Suppressor macrophage treated with lipopolysaccharide for 4 hours (primary cell): ENCODE measurements around the gene ANKS1B.
"Not testable (repeated sequence)": the region's sequence is repeated elsewhere in the genome, so short reads cannot be mapped to it uniquely, and the experiment has no call there.

ENCODE experiments used
- DNase-seq: peaks from one replicate; pipeline ENCODE4 v3.0.0-alpha.2; 2020

ANKS1B gene

DNA sequence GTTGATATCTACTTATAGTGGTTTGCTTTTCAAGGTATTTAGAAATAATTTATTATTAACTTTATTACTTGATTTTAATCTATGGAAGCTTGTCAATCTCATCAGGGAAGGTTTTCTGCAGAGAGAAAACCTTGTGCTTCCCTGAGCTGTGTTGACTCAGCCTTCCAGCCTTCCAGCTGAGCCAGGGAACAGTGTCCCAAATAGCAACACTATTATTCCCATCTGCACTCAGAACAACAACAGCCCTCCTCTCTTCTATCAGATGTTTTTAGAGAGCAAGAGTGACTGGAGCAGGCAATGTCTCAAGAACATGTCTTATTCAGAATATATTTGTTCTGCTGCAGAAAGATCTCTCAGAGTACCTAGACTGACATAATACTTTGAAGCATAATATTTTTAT lies 727.1 kb downstream of the ANKS1B start:
- no peak for DNase-seq

DNA sequence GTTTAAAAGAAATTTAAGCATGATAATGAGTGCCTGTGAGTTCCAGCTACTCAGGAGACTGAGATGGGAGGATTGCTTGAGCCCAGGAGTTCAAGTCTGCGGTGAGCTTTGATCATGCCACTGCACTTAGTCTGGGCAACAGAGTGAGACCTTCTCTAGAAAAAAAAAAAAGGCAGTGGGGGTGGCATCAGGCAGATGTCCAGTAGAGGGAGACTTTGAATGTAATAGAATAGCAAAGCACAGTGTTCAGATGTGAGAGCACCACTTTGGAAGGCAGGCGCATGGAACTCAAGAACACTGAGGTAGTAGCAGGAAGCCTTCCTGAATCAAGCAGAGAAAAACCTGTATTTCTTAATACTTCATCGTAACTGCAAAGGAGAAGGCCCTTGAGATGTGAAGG lies 731.7 kb downstream of the ANKS1B start:
- no peak for DNase-seq

DNA sequence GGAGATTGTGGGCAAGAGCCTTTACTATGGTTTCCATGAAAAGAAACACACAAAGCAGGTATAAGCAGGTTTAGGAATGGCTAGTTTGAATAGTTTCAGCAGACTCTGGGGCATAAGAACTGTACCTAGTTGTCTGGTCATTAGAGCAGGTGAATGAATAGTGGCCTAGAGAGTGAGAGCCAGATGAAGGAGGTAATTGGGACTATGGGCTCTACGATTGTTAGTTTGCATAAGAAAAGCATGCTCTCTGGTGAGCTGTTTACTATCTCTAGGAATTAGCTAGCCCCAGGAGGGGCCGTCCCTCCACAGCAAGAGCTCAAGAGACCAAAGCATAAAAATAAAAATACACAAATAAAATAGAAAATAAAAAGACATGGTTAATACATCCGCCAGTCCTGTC lies 734.6 kb downstream of the ANKS1B start:
- DNase-seq, result no peak

DNA sequence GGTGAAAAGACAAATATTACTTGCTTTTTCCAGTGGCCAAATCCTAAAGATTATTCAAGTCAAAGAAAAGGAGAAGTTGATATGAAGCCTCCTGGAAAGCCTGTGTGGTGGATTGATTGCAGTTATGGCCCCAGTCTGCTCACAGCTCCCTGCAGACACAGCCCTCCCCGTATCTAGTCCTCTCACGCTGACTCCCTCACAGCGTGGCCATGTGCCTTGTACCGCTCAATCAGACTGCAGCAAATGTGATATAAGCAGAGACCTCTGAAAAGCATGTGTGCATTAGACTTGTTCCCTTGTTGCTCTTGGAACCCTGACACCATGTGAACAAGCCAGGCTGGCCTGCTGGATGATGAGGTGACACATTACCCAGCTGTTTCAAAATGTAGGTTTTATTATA lies 735.2 kb downstream of the ANKS1B start:
- DNase-seq, result no peak

DNA sequence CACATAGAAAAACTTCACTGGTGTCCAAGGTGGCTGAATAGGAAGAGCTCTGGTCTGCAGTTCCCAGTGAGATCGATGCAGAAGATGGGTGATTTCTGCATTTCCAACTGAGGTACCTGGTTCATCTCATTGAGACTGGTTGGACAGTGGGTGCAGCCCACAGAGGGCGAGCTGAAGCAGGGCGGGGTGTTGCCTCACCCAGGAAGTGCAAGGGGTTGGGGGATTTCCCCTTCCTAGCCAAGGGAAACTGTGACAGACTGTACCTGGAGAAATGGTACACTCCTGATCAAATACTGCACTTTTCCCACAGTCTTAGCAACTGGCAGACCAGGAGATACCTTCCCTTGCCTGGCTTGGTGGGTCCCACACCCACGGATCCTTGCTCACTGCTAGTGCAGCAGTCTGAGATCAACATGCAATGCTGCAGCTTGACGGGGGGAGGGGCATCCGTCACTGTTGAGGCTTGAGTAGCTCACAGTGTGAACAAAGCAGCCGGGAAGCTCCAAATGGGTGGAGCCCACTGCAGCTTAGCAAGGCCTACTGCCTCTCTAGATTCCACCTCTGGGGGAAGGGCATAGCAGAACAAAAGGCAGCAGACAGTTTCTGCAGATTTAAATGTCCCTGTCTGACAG lies 746.7 kb downstream of the ANKS1B start:
- DNase-seq, result not testable (repeated sequence)

DNA sequence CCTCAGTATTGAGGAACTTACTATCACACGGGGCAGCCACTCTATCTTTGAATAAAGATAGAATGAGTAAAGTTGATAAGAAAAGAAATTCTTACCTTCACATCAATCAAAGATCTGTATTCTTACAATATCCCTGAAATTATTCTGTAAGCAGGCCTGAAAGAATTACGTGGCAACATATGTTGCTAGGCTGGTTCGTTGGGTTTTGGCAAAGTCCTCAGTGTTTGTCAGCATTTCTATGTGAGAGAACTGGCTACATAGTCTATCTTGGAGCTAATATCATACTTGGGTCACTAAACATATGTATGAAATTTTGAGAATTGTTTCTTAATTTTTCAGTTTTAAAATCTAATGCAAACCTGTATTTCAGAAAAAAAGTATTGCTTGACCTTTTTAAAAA lies 749.4 kb downstream of the ANKS1B start:
- no peak for DNase-seq

DNA sequence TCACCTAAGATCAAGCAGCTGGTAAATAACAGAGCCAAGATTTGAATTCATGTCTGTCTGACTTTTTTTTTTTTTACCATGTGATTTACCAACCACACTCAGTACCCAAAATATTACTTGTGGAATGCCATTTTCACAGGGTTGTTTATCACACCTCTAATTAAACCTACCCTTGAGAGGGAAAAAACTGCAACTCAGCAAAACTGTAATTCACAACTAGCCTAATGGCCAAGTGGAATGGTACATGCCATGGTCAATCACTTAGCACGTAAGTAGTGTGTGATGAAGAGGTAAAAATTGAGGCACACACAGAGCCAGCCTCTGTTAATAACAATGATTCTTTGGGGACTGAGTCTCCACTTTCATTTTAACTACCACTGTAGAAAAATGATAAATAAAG lies 750.0 kb downstream of the ANKS1B start:
- DNase-seq, result no peak

DNA sequence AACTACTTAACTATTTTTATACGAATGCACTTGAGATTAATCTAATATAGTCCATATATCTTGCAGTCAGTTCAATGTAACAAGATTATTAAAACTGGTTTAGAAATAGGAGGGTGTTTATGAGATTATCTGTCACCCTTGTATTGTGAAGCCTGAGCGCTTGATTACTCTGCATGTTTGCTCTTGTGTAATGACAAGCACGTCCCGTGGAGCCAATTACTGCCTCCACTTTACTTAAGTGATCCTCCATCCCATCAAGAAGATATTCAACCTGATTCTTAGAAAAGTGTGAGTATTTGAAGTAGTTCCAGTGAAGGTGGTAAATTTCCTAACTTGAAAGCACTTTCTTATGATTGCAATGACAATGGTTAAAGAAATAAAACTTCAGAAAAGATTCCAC lies 752.4 kb downstream of the ANKS1B start:
- no peak for DNase-seq

DNA sequence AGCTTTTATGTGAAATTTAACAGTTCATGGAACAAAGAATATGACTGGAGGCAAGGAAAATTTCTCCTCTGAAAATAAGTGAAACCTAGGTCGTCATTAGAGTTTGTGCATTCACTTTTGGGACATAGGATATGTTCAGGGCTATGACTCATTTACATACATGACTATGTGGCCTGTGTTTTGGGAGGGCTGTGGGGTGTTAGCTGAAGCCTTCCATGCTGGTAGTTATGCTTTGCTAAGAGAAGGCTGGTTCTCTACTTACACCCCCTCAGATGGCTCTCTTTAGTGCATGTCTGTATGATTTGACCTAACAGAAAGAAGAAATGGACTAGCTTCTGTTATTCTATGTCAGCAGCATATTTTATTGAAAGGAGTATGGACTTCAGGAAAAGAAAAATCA lies 753.7 kb downstream of the ANKS1B start:
- no peak for DNase-seq

DNA sequence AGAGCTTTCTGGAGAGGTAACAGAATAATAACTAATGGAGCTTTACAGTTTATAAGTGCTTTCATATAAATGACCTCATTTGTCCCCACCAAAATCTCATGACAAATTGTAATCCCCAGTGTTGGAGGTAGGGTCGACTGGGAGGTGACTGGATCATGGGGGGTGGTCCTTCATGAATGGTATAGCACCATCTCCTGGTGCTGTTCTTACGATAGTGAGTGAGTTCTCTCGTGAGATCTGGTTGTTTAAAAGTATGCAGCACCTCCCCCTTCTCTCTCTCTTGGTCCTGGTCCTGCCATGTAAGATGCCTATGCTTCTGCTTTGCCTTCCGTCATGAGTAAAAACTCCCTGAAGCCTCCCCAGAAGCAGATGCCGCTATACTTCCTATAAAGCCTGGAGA lies 760.5 kb downstream of the ANKS1B start:
- no peak for DNase-seq

DNA sequence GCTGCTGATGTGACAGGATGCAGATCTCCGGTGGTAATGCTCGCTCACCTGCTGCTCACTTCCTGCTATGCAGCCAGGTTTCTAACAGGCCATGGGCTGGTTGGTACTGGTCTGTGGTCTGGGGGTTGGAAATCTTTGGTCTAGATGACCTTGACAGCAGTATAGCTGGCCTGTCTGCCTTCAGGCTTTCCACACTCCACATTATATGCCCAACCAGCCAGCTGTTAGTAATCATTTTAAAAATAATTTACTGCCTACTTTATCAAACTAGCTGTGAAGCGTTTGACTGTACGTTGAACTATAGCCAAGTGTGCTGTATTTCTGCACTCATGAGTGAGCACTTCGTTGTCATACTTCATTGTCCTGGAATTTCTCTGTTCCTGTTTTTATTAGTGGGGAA lies 761.2 kb downstream of the ANKS1B start:
- no peak for DNase-seq

DNA sequence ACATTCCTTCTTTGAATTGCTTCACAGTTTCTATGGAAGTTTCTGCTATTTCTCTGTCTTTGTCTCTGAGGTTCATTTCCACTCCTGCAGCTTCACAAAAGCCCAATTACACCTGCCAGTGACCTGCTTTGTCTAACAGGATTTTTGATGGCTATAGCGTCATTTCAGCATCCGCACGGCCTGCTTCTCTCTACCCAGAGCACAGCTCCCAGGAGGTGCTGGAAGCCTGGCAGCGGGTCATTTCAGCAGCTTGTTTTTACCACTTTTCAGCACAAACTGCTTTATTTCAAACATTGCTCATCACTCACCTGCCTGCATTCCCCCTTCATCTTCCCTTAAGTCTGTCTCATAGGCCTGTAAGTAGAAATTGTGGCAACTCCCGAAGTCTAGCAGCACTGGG lies 771.7 kb downstream of the ANKS1B start:
- no peak for DNase-seq

DNA sequence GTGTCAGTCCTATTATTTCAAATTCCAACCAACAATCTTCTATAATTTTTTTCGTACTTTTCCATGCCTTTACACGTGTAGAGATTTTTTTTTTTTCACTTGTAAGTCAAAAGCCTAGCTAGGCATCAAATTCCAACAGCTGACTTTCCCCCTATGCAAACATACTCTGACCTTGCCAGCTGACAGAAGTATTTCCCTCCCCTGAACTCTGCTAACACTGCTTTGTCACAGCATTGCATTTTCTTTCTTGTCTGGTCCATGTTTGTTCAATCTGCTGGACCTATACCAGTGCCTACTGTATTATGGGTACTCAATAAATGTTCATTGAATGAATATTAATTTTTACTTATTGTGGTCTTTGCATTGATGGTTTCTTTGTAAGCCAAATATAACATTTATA lies 772.5 kb downstream of the ANKS1B start:
- DNase-seq, result no peak

DNA sequence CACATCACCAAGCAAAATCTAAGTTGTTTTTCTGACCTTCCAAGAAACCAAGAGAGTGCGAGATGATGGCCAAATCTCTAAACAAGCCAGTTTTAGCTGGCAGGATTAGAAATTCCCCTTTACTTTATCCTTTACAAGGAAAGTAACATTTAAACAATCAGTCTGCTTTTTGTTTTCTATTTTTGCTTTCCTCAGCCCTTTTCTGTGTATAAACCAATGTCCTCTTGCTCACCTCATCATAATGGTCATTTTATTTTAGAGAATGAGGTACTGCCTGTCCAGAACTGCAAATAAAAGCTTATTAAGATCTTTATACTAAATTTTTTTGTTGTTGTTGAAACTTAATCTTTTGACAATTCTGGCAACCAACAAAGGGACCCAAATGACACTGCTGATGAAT lies 779.6 kb downstream of the ANKS1B start:
- DNase-seq, result no peak

DNA sequence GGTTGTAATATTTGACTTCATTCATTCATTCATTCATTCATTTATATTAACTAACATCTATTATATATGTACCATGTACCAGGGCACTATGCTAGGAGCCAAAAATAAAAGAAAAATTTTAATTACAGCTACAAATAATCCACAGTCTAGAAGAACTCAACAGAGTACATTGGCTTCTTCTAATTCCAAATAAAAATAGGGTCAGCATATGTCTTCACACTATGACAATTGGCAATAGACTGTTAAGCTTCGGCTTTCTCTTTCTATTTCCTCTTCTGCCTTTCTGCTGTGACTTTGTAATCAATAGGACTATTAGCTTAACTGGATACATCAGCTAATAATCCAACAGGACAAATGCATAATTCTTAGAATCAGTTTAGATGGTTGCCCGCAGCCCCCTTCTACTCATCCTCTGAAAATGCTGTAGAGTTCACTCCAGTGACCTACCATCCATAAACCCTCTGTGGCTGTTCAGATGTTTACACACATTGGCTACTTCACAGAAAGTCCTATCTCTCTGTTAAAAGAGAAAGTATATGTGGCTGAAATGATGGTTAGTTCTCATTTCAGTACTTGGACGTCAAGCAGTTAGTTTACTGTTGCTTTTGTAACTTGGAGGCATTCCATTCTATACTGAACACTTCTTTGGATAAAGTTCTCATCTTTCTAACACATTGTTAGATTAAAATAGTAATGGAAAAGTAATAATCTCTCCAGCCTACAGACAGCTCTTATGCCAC lies 782.7 kb downstream of the ANKS1B start:
- DNase-seq, result no peak

DNA sequence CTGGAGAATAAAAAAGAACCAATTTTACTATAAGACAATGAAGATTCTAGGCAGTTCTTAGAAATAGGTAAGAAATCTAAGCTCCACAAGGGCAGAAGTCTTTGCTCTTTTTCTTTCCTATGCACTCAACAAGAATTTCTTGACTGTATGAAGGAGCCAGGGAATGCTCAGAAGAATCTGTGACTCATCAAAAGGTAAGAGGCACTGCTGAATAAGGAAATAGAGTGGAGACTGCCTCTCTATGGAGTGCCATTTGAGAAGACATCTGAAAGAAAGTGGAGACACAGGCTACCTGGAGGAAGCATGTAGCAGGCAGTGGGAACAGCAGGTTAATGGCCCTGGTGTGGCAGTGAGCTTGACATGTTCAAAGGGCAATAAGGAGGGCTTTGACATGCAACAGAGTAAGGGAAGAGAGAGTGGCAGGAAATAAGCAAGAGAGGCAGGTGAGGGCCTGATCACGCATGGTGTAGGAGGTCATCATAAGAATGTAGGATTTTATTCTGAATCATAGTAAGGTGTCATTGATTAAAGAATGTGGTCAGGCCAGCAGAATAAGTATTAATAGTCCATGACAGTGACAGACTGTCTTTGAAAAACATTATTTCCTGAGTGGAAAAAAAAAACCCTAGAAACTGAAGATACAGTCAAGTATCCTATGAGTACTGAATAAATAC lies 783.9 kb downstream of the ANKS1B start:
- no peak for DNase-seq

DNA sequence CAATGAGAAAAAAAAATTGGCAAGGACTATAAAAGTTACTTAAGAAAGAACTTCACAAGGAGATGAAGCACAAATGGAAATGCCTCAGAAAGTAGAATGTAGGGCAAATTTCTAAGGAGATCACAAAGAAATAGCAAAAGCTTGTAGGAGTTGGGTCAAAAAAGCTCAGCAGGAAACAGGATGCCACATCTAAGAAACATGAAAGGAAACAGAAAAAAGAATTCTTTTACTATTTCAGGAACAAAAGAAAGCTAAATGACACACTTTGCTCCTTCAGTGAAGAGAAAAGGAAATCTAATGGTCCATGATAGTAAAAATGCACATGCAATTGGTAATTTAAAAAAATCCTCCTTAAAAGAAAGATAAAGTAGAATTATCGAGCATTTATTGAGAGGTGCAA lies 789.3 kb downstream of the ANKS1B start:
- no peak for DNase-seq

DNA sequence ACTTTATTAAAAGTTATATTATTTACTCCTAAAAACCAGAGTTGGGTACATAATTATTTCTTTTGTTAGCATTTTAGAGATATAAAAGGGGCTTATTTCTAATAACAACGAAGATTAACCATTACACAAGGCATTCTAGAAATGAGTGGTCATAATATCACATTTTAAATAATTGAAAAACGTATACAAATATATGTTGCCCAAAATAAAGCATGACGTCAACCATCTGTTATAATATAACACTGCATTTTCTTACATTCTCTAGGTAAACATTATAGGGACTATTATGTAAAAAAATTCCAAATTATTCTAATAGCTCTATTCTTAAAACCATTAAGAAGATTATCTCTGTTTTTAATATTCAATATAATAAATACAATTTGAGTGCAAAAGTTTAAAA lies 792.2 kb downstream of the ANKS1B start:
- no peak for DNase-seq

DNA sequence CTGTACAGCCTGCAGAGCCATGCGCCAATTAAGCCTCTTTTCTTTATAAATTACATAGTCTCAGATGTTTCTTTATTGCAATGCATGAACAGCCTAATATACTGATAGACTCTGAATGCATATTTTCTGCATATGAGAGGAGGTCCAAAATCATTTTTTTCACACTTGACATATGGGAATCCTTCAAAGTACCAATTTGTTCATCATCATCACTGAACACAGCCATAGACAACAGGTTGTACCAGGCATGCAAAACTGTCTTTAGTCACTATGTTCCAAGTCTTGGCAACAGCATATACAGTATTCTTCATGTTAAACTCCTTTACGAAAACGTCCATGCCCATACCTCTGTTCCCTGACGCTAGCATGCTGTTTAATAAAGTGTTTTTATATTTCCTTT lies 807.9 kb downstream of the ANKS1B start:
- no peak for DNase-seq

DNA sequence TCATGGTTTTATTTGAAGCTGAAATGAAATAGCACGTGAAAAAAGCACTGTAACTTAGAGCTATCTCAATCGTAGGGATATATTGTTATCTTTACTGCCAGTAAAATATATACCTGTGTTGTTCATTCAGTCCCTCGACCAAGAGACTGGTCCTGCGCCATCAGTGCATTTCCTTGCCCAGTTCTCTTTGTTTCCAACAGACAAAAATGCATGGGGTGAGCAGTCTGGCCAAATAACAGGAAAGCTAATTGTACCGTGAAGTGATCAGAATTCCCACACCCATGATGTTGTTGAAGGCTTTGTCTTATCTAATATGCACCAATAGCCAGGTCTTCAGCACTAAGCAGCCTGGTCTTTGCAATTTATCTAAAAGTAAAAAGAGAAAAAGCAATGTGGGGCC lies 814.3 kb downstream of the ANKS1B start:
- DNase-seq, result no peak

DNA sequence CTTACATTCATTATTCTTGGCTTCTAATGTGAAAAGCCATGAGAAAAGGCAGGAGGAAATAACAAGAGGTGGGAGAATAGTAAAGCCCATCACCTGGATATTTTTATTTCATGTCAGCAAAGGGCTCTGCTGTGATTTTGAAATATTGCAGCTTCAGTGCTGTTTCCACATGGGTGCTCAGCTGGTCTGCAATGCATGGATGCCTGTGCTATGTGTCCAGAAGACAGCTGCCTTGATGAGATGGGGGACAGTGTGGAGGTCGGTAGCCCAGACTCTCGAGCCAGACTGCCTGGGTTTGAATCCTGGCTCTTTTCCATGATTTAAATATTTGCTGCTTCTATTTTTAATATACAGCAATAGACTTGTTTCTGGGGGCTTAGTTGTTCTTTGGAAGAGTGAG lies 814.7 kb downstream of the ANKS1B start:
- no peak for DNase-seq

DNA sequence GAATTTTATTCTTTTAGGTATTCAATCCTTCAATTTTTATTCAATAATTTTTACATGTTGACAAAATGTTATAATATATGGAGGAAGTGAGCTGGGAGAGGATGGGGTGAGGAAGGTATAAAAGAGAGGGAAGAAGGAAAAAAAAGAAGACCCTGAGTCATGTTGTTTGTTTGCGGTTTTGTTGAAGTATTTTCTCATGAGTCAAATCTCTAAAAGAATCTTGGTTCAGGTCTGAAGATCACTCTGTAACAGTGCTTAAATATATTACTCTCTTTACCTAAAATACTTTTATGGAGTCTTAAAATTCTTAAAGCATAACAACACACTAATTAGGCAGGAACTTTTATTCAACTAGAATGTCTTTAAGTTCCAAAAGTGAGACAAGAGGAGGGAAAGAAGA lies 826.8 kb downstream of the ANKS1B start:
- DNase-seq, result no peak

DNA sequence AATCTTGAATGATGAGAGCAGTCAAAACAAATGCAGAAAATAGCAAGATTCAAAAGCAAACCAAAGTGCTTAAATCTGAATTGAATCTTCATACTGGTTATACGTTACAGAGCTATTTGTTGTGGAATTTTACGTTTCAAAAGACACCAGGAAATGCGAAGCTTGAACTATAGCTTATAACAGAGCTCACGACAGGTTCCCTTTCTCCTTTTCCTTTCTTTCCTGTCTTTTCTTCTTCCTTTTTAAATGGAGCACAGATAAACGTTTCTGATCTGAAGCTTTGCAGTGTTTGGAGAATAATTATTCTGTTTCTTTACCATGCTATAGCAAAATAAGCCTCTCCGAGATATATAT lies 829.8 kb downstream of the ANKS1B start:
- DNase-seq, result no peak

DNA sequence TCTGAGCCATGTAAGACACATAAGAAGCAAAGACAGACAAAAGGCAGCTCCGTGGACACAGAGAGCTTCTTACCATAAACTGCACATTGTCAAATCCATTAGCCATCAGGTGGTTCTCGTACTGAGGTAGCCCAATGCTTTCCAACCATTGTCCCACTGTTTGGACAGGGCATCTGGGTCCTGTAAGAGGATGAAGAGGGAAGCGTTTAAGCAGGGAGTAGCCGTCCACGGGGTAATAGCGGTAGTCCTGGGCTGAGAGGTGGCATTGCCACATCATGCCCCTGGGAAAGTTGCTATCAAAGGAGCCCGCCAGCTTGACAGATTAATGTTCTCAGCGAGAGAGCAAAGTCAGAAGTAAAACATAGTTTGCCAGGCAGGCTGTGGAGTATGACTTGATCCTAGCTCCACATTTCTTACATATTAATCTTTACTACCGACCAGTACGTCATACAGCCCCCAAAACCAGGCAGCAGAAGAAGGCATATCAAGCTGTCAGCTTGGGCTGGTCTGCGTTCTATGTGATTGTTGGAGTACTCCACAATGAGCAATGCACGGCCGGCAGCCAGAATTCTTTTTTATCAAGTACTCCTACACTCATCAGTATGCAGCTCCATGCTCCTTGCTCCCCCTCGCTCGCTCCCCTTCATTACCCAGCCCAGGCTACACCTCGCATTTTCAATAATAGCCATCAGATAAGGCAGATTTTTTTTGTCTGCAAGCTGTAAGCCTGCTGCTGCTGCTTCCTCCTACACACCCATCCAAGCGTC lies 830.3 kb downstream of the ANKS1B start:
- DNase-seq, result no peak
